Astrocyte of the spinal cord (primary cell): ENCODE measurements around the gene PDZD2.

Source experiments
- DNase-seq: peaks from one replicate; pipeline ENCODE4 v3.0.0; 2011; ENCODE audit warnings: low read depth, low spot score
- H3K4me3 ChIP-seq: 2 replicates; pipeline ENCODE4 v1.5.1; 2011; ENCODE audit warnings: low read depth, mild to moderate bottlenecking, low read length, moderate library complexity
- in situ Hi-C: cut with HindIII; loops from 2 replicates; pipeline ENCODE4 v1.10.0; 2017; ENCODE audit warnings: low sequenced_read_pairs
- TF ChIP-seq, protein P1 (sequence below): IDR thresholded peaks from 2 replicates; pipeline ENCODE4 v1.5.1; 2012; ENCODE audit warnings: low read depth, mild to moderate bottlenecking, low read length, inconsistent platforms

The PDZD2 gene

DNA sequence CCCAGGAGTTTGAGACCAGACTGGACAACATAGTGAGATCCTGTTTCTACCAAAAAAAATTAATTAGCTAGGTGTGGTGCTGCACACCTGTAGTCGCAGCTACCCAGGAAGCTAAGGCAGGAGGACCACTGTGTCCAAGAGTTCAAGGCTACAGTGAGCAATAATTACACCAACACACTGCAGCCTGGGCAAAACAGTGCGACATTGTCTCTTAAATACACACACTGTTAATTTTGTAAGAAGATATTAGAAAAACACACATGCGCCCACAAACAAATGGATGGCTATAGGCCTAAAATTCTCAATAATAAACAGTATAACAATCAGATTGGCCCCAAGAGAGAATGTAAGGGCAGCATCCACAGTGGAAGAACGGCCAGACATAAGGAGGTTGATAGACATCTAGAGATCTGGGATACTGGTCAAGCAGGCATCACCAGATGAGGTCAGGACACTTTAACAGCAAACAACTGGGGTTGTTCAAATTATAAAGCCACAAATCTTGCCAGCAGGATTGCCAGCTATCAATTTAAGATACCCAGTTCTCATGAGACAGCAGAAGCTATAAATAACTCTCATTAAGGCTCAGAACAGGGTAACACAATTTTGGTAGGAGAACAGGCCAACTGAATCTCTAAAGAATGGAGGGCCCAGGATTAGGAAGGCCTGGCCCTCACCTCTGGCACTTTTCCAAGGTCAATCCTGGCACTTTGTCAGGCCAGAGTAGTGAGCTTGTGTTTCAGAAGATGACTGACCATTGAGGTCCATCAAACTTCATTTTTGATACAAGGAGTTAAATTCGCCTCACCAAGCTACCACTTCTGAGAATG is 505.7 kb downstream of the PDZD2 start:
- DNase-seq = no peak
- in situ Hi-C loops = no loop called here
- TF ChIP-seq, protein P1, sequence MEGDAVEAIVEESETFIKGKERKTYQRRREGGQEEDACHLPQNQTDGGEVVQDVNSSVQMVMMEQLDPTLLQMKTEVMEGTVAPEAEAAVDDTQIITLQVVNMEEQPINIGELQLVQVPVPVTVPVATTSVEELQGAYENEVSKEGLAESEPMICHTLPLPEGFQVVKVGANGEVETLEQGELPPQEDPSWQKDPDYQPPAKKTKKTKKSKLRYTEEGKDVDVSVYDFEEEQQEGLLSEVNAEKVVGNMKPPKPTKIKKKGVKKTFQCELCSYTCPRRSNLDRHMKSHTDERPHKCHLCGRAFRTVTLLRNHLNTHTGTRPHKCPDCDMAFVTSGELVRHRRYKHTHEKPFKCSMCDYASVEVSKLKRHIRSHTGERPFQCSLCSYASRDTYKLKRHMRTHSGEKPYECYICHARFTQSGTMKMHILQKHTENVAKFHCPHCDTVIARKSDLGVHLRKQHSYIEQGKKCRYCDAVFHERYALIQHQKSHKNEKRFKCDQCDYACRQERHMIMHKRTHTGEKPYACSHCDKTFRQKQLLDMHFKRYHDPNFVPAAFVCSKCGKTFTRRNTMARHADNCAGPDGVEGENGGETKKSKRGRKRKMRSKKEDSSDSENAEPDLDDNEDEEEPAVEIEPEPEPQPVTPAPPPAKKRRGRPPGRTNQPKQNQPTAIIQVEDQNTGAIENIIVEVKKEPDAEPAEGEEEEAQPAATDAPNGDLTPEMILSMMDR = no peak
- no peak overlapping the region for H3K4me3 ChIP-seq

DNA sequence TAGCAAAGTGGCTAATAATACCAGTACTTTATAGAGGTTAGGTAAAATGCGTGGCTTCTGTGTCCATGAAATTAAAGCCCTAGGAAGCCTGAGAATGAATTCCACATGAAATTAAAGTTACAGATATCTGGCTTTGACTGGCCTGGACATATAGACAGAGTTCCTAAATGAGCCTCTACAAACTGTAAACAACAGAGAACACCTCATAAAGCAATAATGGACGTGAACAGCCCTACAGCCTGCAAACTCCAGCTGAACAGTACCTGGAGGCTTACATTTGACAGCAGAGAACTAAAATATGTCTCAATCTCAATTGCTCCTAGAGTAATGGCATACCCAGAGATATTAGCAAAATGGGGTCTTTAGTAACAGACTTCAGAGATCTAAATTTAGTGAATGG is 506.4 kb downstream of the PDZD2 start:
- TF ChIP-seq, protein P1 = no peak
- in situ Hi-C loops = no loop called here

DNA sequence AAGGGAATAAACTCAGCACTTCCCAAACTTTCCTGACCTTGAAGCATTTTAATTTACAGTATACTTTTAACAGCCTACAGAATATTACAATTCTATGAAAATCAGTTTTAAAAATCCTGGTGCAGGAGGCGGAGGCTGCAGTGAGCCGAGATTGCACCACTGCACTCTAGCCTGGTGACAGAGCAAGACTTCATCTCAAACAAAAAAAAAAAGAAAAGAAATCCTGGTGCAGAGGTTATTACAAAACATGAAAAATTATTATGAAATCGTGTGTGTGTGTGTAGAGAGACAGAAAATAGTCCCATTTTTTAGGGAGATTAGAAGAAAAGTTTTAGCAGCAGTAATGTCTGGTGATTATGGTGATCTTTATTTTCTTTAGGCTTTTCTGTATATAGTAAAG is 508.3 kb downstream of the PDZD2 start:
- in situ Hi-C loops = no loop called here
- no peak for DNase-seq
- H3K4me3 ChIP-seq = no peak overlapping the region
- TF ChIP-seq, protein P1 = no peak

More for the DNA sequence above, 506.4 kb downstream of the PDZD2 start:
- DNase-seq = no peak
- H3K4me3 ChIP-seq = no peak overlapping the region

DNA sequence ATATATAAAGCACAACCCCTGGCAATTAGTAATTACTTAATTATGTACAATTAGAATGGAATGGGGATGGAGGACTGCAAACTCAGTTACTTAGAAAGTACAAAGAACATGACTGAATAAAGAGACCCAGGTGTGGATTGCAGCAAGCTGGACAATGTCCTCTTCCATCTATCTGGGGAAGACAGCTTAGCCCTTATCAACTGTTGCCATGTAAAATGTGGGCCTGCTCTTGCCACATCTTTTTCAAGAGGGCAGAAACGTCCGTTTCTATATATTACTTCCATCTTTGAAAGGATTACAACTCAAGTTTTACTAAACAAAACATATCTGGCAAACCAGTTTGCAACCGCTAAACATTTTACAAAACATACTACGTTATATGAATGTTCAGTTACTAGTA is 509.0 kb downstream of the PDZD2 start:
- no peak overlapping the region for H3K4me3 ChIP-seq
- TF ChIP-seq, protein P1 = no peak
- DNase-seq = no peak
- in situ Hi-C loops = no loop called here

DNA sequence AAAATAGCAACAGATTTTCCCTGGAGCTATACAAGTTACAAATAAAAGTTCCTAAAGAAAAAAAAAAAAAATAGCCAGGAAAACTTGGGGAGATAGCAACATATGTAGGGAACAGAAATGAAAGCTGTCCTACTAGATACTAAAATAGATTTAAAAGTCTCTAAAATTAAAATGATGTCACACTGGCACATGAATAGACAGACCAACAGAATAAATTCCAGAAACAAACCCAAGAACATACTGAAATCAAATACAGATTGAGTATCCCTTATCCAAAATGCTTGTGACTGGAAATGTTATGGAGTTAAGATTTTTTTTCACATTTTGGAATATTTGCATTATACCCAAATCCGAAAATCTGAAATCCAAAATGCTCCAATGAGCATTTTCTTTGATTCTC is 511.4 kb downstream of the PDZD2 start:
- no peak for DNase-seq
- in situ Hi-C loops = no loop called here
- H3K4me3 ChIP-seq = no peak overlapping the region
- TF ChIP-seq, protein P1 = no peak

DNA sequence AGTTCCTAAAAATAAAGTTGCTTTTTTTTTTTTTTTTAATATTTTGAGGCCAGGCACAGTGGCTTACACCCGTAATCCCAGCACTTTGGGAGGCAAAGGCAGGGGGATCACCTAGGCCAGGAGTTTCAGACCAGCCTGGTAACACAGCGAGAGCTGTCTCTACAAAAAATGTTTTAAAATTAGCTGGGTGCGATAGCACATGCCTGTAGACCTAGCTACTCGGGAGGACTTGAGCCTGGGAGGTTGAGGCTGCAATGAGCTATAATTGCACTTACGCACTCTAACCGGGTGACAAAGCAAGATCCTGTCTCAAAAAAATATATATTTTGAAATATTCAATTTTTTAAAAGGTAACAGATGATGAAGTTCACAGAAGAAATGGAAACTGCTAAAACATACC is 512.3 kb downstream of the PDZD2 start:
- TF ChIP-seq, protein P1 = no peak
- in situ Hi-C loops = no loop called here
- no peak overlapping the region for H3K4me3 ChIP-seq
- no peak for DNase-seq
